Vagina (tissue), 2 donors: ENCODE measurements around the gene FIZ1. TPM values are rescaled to one million over a fixed set of nuclear protein-coding genes. Genes with fewer than 3 reads are reported as not detected.

Source experiments
- DNase-seq, 2 donors: peaks; one replicate each; pipeline ENCODE4 v3.0.0-alpha.2; 2017; ENCODE audit errors: extremely low spot score in 2 of 2
- H3K27ac ChIP-seq: fragments of 200-600 bp; sonication (generic); one replicate; pipeline ENCODE4 v1.5.1; 2019
- H3K27me3 ChIP-seq: fragments of 200-600 bp; sonication (generic); one replicate; pipeline ENCODE4 v1.5.1; 2019
- H3K36me3 ChIP-seq, 2 donors: fragments of 200-600 bp; sonication (generic); one replicate each; pipeline ENCODE4 v1.5.1; 2017 to 2019
- H3K4me1 ChIP-seq: fragments of 200-600 bp; sonication (generic); one replicate; pipeline ENCODE4 v1.5.1; 2019
- H3K4me3 ChIP-seq, 2 donors: fragments of 200-600 bp; sonication (generic); 1 replicate in 1 of 2; 2 replicates in 1 of 2; pipeline ENCODE4 v1.5.1; 2016 to 2019
- H3K9me3 ChIP-seq: fragments of 200-600 bp; sonication (generic); one replicate; pipeline ENCODE4 v1.5.1; 2019
- CTCF ChIP-seq, 3 experiments: fragments of 450-650 bp in 2 of 3; fragments of 200-600 bp in 1 of 3; sonication (generic) in 1 of 3; IDR thresholded peaks; one replicate each; pipeline ENCODE4 v1.5.1; 2017 to 2019; ENCODE audit warnings: antibody characterized with exemption in 3 of 3, mild to moderate bottlenecking in 2 of 3, moderate library complexity in 2 of 3
- POLR2A ChIP-seq, 2 donors: fragments of 450-650 bp; IDR thresholded peaks; one replicate each; pipeline ENCODE4 v1.6.1; 2017; ENCODE audit warnings: antibody characterized with exemption in 2 of 2, mild to moderate bottlenecking in 2 of 2, moderate library complexity in 2 of 2
- POLR2AphosphoS5 ChIP-seq, 2 donors: sonication (generic); formaldehyde crosslinking; IDR thresholded peaks; one replicate each; pipeline ENCODE4 v1.9.0; 2017; ENCODE audit warnings: antibody characterized with exemption in 2 of 2, mild to moderate bottlenecking in 2 of 2, low read depth in 1 of 2; ENCODE audit not compliant: insufficient read depth in 1 of 2
- intact Hi-C: fragments of 100-400 bp; cut with DNase I; formaldehyde crosslinking; loops from one replicate; pipeline ENCODE4 v1.15.1; 2023
- total RNA-seq: library from RNA; depleted of rRNA; stranded (reverse); fragments of >200 nt; gene quantifications from one replicate; pipeline ENCODE4 v1.2.3, GENCODE V29; 2016

Gene FIZ1
- total RNA-seq, 1 donor from 2014 or later = 5.4 TPM

GRCh38 chr19:55593096-55593772 is 6.1 kb downstream of the FIZ1 start:
- no peak for DNase-seq
- Histone ChIP-seq H3K4me3 (no peak overlapping the region), H3K36me3 (peaks cover 0 to 20% of the 10 kb centered on the region in 2 donors), H3K27me3 (no peaks in the 10 kb centered on the region), H3K4me1 (no peaks in the 10 kb centered on the region), H3K27ac (no peak overlapping the region), H3K9me3 (no peaks in the 10 kb centered on the region)
- intact Hi-C loops = no loop called here
- TF ChIP-seq POLR2A (IDR thresholded peaks at IDR 0.05) (no peak), POLR2AphosphoS5 (IDR thresholded peaks at IDR 0.05; ENCODE audit: insufficient read depth in 1 of 2, low read depth in 1 of 2) (no peak)

GRCh38 chr19:55592391-55593090 is 6.8 kb downstream of the FIZ1 start:
- intact Hi-C loops = no loop called here

GRCh38 chr19:55591555-55591954 is 7.8 kb downstream of the FIZ1 start:
- H3K4me3 ChIP-seq = no peak overlapping the region
- H3K4me1 ChIP-seq = peaks cover 13% of the 10 kb centered on the region
- TF ChIP-seq POLR2AphosphoS5 (IDR thresholded peaks at IDR 0.05; ENCODE audit: insufficient read depth in 1 of 2, low read depth in 1 of 2) = no peak
- no peak for DNase-seq
- no peaks in the 10 kb centered on the region for H3K9me3 ChIP-seq
- no peaks in the 10 kb centered on the region for H3K27me3 ChIP-seq
- intact Hi-C loops = no loop called here
- no peak overlapping the region for H3K27ac ChIP-seq
- peaks cover 0 to 16% of the 10 kb centered on the region in 2 donors for H3K36me3 ChIP-seq

More at GRCh38 chr19:55592391-55593090, 6.8 kb downstream of the FIZ1 start:
- no peak for TF ChIP-seq POLR2AphosphoS5 (IDR thresholded peaks at IDR 0.05; ENCODE audit: insufficient read depth in 1 of 2, low read depth in 1 of 2)
- TF ChIP-seq CTCF (IDR thresholded peaks at IDR 0.05) = no peak
- TF ChIP-seq POLR2A (IDR thresholded peaks at IDR 0.05) = no peak
- H3K27me3 ChIP-seq = no peaks in the 10 kb centered on the region
- no peaks in the 10 kb centered on the region for H3K9me3 ChIP-seq
- peaks cover 0 to 20% of the 10 kb centered on the region in 2 donors for H3K36me3 ChIP-seq
- DNase-seq = no peak
- peaks cover 4% of the 10 kb centered on the region for H3K4me1 ChIP-seq
- no peak overlapping the region for H3K27ac ChIP-seq
- H3K4me3 ChIP-seq = no peak overlapping the region

- H3K4me3 ChIP-seq = no peak overlapping the region
- H3K27ac ChIP-seq = no peak overlapping the region
- H3K9me3 ChIP-seq = no peaks in the 10 kb centered on the region
- no peak for TF ChIP-seq CTCF (IDR thresholded peaks at IDR 0.05)
- no peak for TF ChIP-seq POLR2AphosphoS5 (IDR thresholded peaks at IDR 0.05; ENCODE audit: insufficient read depth in 1 of 2, low read depth in 1 of 2)
- TF ChIP-seq POLR2A (IDR thresholded peaks at IDR 0.05) = no peak
- peaks cover 0 to 13% of the 10 kb centered on the region in 2 donors for H3K36me3 ChIP-seq
- H3K27me3 ChIP-seq = no peaks in the 10 kb centered on the region
- DNase-seq = no peak
- peaks cover 23% of the 10 kb centered on the region for H3K4me1 ChIP-seq
- intact Hi-C loops = no loop called here
Observed at GRCh38 chr19:55590617-55591016, 8.7 kb downstream of the FIZ1 start.

- H3K4me1 ChIP-seq = peaks cover 26% of the 10 kb centered on the region
- no peak for TF ChIP-seq POLR2AphosphoS5 (IDR thresholded peaks at IDR 0.05; ENCODE audit: insufficient read depth in 1 of 2, low read depth in 1 of 2)
- no peak for TF ChIP-seq CTCF (IDR thresholded peaks at IDR 0.05)
- no peak for TF ChIP-seq POLR2A (IDR thresholded peaks at IDR 0.05)
- no peak overlapping the region for H3K4me3 ChIP-seq
- H3K36me3 ChIP-seq = peaks cover 0 to 8% of the 10 kb centered on the region in 2 donors
- intact Hi-C loops = no loop called here
- DNase-seq = no peak
- H3K27me3 ChIP-seq = no peaks in the 10 kb centered on the region
- H3K27ac ChIP-seq = no peak overlapping the region
- no peaks in the 10 kb centered on the region for H3K9me3 ChIP-seq
Observed at GRCh38 chr19:55590109-55590508, 9.2 kb downstream of the FIZ1 start.

GRCh38 chr19:55588738-55589137 is 10.6 kb downstream of the FIZ1 start:
- TF ChIP-seq CTCF (IDR thresholded peaks at IDR 0.05) (no peak), POLR2A (IDR thresholded peaks at IDR 0.05) (no peak), POLR2AphosphoS5 (IDR thresholded peaks at IDR 0.05; ENCODE audit: insufficient read depth in 1 of 2, low read depth in 1 of 2) (no peak)
- Histone ChIP-seq H3K9me3 (no peaks in the 10 kb centered on the region), H3K27ac (no peak overlapping the region), H3K4me1 (peaks cover 26% of the 10 kb centered on the region), H3K27me3 (no peaks in the 10 kb centered on the region), H3K4me3 (no peak overlapping the region), H3K36me3 (peaks cover 0 to 5% of the 10 kb centered on the region in 2 donors)
- DNase-seq = no peak
- intact Hi-C loops = no loop called here
